GM12892 (cell line): Measurements from ENCODE around the gene KRT71.

Source experiments
- DNase-seq: peaks from one replicate; pipeline ENCODE4 v3.0.0; 2011; ENCODE audit not compliant: insufficient read length
- FAIRE-seq: peaks from 2 replicates; lab custom pipeline; 2011; peaks lifted over from hg19 to GRCh38; lab: Jason Lieb, UNC
- POLR2A ChIP-seq: IDR thresholded peaks from 2 replicates; pipeline ENCODE4 v1.6.1; 2011; ENCODE audit warnings: low read depth, low read length, control low read depth
- POLR2AphosphoS5 ChIP-seq: IDR thresholded peaks from 2 replicates; pipeline ENCODE4 v1.6.1; 2011; ENCODE audit warnings: low read depth, low read length, control low read depth
- TAF1 ChIP-seq: IDR thresholded peaks from 2 replicates; pipeline ENCODE4 v1.6.1; 2011; ENCODE audit warnings: low read depth, mild to moderate bottlenecking, control low read depth, low read length, borderline replicate concordance

KRT71 gene

DNA sequence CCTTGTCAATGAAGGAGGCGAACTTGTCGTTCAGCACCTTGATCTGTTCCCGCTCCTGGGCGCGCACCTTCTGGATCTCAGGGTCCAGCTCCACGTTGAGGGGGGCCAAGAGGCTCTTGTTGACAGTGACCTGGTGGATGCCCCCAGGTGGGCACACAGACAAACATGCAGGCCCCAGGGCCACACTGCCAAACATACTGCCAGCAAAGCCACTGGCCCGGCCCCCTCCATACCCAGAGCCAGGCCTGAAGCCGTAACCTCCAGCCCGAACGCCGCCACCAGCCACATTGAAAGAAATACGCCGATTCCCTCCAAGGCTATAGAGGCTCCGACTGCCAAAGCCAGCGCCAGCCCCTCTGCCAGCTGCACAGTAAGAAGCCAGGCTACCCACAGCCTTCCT, 20.4 kb upstream of the KRT71 start:
- FAIRE-seq (no peak), DNase-seq (no peak)
- TF ChIP-seq TAF1 (no peak), POLR2A (no peak), POLR2AphosphoS5 (no peak)

DNA sequence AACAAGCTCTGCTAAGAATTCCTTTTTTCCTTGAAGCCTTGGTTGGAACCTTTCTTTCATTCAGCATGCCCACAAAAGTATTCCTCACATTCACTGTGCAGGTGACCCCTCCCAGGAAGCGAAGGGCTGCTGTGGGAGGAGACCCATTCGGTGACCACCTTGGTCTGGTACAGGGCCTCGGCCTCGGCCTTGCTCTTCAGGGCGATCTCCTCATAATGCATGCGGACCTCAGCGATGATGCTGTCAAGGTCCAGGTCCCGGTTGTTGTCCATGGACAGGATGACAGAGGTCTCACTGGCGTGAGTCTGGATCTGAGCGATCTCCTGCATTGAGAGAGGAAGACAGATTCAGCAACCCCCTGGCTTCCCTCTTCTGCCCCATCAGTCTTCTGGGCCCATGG, 17.6 kb upstream of the KRT71 start:
- DNase-seq: no peak
- no peak for FAIRE-seq
- TF ChIP-seq TAF1 (no peak), POLR2AphosphoS5 (no peak), POLR2A (no peak)

DNA sequence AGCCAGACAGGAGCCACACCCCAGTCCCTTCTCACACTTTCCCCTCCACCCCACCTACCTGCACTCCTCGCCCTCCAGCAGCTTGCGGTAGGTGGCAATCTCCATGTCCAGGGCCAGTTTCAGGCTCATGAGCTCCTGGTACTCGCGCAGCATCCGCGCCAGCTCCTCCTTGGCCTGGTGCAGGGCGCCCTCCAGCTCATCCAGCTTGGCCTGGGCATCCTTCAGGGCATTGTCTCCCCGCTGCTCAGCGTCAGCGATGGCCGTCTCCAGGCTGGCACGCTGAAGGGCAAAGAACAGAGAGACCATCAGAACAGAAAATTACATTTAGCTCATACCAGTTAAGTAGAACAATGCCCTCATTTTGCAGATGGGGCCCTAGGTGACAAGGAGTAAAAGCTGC, 15.2 kb upstream of the KRT71 start:
- no peak for DNase-seq
- TF ChIP-seq POLR2AphosphoS5 (no peak), TAF1 (no peak), POLR2A (no peak)
- no peak for FAIRE-seq

DNA sequence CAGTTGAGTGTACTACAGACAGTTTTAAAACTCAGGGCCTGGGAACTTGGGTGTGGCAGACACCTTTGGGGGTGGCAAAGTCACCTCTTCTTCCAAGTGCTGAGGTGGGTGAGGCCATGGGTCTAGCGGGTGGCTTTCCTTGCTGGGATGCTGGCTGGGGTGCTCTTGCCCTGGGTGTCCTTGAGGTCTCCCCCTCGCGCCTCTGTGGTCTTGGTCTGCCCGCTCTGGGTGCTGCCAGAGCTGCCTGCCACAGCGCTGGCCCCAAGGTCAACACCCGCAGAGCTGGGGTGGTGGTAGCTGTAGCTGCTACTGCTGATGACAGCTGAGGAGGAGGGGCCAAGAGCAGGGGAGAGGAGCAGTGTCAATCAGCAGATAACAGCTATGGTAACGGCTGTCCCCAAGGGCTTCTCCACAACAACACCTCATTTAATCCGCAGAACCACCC, 13.9 kb upstream of the KRT71 start:
- TF ChIP-seq POLR2AphosphoS5 (no peak), TAF1 (no peak), POLR2A (no peak)
- DNase-seq (no peak), FAIRE-seq (no peak)

DNA sequence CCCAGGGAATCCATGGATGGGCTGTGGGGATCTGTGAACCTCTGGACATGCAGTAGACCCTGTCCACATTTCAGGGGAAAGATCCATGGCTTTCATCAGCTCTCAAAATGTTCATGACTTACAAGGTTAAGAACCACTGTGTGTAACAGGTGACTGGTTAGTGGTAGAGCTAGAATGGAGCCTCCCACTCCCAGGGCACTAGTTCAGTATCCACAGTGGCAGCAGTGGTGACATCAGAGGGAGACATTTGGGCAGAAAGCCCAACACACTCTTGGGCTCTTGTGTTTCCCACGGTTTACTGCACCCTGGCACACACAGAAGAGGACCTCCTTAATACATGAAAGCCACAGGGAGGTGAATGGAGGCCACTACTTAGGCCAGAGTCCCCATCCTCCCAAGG, 11.6 kb upstream of the KRT71 start:
- DNase-seq: no peak
- FAIRE-seq: no peak
- no peak for TF ChIP-seq POLR2A

DNA sequence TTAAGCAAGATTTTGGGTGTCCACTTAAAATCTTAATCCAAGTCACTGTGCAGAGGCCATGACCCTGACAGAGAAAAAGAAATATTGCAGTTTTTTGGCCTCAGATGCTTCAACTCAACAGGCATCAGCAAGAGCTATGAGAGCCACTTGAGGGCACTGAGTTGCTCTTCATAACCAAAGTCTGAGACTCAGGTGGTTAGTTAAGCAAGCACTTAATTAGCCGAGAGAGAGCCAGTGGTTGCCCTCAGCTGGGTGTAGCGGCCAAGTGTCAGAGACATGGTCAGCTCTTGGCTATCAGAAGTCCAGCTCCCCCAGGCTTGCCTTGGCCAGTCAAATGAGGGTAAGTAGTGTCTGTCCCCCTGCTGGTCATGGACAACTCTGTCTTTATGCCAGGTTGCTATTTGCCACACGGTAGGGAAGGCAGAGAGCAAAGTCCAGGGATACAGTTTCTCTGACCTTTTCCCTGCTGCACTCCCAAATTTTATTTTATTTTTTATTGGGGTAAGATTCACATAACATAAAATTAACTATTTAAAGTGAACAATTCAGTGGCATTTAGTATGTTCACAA, 9.0 kb upstream of the KRT71 start:
- no peak for TF ChIP-seq TAF1
- no peak for TF ChIP-seq POLR2AphosphoS5
- no peak for TF ChIP-seq POLR2A
- DNase-seq (no peak), FAIRE-seq (no peak)

DNA sequence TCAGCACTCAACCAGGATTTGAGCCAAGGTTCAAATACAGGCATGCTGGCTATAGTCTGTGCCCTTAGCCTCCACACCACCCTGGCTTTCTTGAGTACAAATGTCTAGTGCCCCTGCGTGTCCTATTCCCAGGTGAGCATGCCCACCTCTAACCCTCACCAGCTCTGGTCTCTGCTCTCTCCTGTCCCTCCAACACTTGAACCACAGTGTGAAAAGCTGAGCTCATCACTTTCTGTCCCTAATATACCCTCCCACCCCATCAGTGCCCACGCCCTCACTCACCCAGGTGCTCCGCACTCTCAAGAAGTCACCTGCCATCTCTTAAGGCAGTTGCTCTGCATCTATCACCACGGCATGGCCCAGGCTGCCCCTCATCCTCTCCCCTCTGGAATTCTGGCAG, 7.0 kb upstream of the KRT71 start:
- no peak for FAIRE-seq
- TF ChIP-seq POLR2A (no peak), TAF1 (no peak), POLR2AphosphoS5 (no peak)
- no peak for DNase-seq

DNA sequence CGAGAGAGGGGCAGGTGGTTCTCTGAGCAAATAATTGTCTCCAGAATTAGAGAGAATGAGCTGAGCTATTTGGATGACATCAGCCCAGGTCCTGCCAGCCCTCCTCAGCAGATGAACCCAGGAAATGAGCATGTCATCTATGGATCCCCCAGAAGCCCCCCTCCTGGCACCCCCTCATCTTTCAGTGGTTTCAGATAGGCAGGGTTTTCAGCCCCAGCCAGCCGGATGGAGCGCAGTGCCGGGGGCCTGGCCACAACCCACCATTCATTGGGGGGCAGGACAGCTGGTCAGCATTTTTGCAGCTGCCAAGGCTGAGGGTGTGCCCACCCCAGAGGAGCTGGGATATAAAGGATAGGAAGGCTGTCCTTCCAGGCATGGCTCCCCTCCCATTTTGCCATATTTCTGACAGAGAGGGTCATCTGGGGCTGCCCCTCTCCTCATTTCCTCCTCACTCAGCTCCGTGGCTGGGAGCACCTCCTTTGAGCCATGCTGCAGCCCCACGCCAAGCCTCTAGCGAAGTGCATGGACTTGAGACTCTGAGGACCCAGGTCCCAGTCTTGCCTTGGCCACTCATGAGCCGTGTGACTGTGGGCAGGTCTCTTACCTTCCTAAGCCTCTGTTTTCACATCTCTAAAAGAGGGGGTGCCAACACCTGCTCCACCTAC, 6.0 kb upstream of the KRT71 start:
- FAIRE-seq (no peak), DNase-seq (no peak)
- TF ChIP-seq TAF1: no peak
- no peak for TF ChIP-seq POLR2AphosphoS5
- TF ChIP-seq POLR2A: no peak

DNA sequence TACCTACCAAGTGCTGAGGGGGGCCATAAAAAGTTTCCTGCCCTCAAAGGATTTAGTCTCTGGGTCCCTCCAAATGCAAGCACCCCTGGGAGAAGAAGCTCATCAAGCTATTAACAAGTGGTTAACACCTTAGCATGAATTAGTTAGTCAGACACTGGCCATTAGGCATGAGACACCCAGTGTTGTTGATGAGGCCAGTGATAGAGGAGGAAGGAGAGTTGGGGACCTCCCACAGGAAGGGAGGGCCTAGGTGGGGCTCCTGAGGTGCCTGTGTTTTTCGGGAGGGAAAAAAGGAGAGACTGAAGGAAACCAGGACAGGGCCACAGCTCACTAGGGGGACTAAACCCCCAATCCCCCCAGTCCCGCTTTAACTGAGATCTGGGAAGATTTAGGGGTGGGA, 4.5 kb upstream of the KRT71 start:
- FAIRE-seq (no peak), DNase-seq (no peak)
- TF ChIP-seq POLR2A: no peak
- TF ChIP-seq POLR2AphosphoS5: no peak
- no peak for TF ChIP-seq TAF1

DNA sequence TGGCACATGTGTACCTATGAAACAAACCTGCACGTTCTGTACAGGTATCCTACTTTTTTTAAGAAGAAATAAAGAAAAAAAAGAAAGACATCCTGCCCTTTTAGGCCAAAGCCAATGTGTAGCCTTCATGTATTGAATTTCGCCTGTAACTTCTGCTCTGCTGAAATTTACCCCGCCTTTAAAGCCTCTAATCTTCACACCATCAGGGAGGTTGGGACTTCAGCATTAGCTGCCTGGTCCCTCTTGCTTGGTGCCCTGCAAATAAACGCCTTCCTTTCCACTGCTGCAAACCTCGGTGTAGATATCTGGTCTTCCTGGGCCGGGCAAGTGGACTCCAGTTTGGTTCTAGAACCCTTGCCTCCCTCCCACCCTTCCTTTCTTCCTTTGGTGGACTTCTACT, 2.6 kb upstream of the KRT71 start:
- DNase-seq: no peak
- FAIRE-seq: no peak
- no peak for TF ChIP-seq TAF1
- TF ChIP-seq POLR2A: no peak
- no peak for TF ChIP-seq POLR2AphosphoS5

DNA sequence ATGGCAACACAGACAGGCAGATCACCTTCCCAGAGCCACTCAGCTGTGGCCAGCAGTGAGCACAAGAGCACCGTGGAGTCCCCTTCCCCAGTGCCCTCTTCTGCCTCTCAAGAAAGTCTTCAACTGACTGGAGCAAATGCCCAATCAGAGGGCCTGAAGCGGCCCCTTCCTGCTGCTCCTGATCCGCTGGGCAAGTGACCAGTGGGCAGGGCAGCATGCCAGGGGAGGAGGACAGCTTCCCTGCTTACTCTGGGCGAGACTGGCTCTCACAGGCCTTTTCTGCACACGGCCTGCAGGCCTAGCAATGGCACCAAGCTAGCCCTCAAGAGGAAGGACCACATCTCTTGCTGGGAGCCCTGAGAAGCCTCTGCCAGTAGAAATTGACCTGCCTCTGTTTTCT, 890 bp downstream of the KRT71 start:
- DNase-seq (no peak), FAIRE-seq (no peak)
- TF ChIP-seq POLR2A (no peak), TAF1 (no peak)

DNA sequence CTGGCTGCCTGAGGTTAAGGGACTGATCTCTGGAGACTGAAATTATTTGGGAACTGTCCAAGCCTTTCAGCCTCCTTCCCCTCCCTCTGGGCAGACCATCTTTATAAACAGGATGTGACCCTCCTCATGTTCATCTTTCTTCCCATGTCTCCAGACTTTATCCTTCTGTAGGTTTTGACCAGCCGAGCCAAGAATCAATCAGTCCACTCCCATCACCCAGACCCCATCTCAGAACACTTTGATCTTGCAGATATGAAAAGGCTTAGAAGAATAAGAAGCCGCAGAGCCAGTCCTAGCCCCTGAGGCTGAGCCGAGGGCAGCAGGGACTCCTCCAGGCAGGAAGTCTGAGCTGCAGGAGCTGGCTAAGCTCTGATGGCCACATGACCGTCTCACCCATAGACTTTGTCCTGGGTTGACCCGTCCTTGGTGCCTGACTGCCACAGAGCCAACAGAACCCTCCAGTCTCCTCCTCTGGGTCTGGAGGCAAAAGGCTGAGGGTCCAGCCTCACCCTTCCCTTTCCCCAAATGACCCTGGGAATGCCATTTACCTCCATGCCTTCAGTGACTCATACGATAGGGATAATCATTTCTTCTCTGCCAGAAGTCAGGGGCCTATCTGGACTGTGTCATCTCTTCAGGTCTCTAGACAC, 1.6 kb downstream of the KRT71 start:
- DNase-seq (no peak), FAIRE-seq (no peak)
- no peak for TF ChIP-seq POLR2A
- no peak for TF ChIP-seq POLR2AphosphoS5
- TF ChIP-seq TAF1: no peak

DNA sequence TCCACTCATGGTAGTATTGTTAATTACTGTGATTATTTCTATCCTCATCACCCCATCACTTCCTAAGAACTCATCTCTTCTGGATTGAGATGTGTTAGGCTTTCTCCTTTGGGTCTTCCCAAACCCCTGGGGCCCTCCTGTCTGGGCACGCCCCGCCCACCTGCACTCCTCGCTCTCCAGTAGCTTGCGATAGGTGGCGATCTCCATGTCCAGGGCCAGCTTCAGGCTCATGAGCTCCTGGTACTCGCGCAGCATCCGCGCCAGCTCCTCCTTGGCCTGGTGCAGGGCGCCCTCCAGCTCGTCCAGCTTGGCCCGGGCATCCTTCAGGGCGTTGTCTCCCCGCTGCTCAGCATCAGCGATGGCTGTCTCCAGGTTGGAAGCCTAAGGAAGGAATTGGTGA, 6.8 kb downstream of the KRT71 start:
- FAIRE-seq: no peak
- TF ChIP-seq TAF1 (no peak), POLR2AphosphoS5 (no peak), POLR2A (no peak)
- no peak for DNase-seq
